K562 (cell line): ENCODE data around the gene SAMD13. TPM values are rescaled to one million over a fixed set of nuclear protein-coding genes. Genes with fewer than 3 reads are reported as not detected.

Experiments used
- ATAC-seq: fragments of 200-7000 bp; cut with Tn5 transposase; 3 replicates; pipeline ENCODE4 v1.9.1; 2020; ENCODE audit warnings: moderate library complexity
- BruUV-seq: library from RNA; stranded (reverse); fragments of 400-500 nt; replicated peaks from 2 replicates; lab custom pipeline; 2021; lab: Mats Ljungman, UMichigan
- CTCF ChIA-PET: fragments of 300-600 bp; formaldehyde crosslinking; extraction: SDS; loops from one replicate; lab custom pipeline; 2021; ENCODE audit warnings: low intra/inter-chr PET ratio; lab: Yijun Ruan, JAX
- POLR2A ChIA-PET: fragments of 300-600, 350-650 bp; sonication (Branson Sonifier 250); formaldehyde crosslinking; extraction: SDS; loops from one replicate; lab custom pipeline; 2021; ENCODE audit warnings: antibody characterized with exemption, inconsistent platforms; lab: Yijun Ruan, JAX
- DNase-seq, 4 experiments: peaks; one replicate each; pipeline versions ENCODE4 v3.0.0 to v3.0.0-alpha.2; 2011 to 2018; ENCODE audit warnings: low spot score in 3 of 4, mixed read lengths in 3 of 4; ENCODE audit errors: extremely low read depth in 1 of 4
- FAIRE-seq: peaks from 2 replicates; lab custom pipeline; 2011; peaks lifted over from hg19 to GRCh38; lab: Jason Lieb, UNC
- H2AFZ ChIP-seq: 2 replicates; pipeline ENCODE4 v1.6.0; 2011; ENCODE audit warnings: low read depth, low read length, control low read depth, inconsistent platforms
- H3K27ac ChIP-seq: fragments of 200-600 bp; 3 replicates; pipeline ENCODE4 v1.8.0; 2011; ENCODE audit warnings: low read depth, mild to moderate bottlenecking, control low read depth, inconsistent platforms, low read length, moderate library complexity, mixed read lengths; ENCODE audit errors: extremely low read depth
- H3K27me3 ChIP-seq, 2 experiments: fragments of 300-600 bp in 1 of 2; 2 replicates in 1 of 2; 3 replicates in 1 of 2; pipeline versions ENCODE4 v1.6.0 to v1.8.0; 2011; ENCODE audit warnings: inconsistent platforms in 2 of 2, low read length in 2 of 2, mild to moderate bottlenecking in 1 of 2, mixed read lengths in 1 of 2, moderate library complexity in 1 of 2; ENCODE audit not compliant: control insufficient read depth in 2 of 2, insufficient read depth in 2 of 2
- H3K36me3 ChIP-seq: fragments of 300-600 bp; 3 replicates; pipeline ENCODE4 v1.8.0; 2011; ENCODE audit warnings: mild to moderate bottlenecking, low read length, inconsistent platforms; ENCODE audit not compliant: control insufficient read depth, insufficient read depth
- H3K4me1 ChIP-seq, 2 experiments: fragments of 200-600 bp in 1 of 2; replicated peaks in 1 of 2; 2 replicates in 1 of 2; 3 replicates in 1 of 2; pipeline versions ENCODE4 v1.5.1 to v1.8.0; 2011; ENCODE audit warnings: inconsistent platforms in 2 of 2, low read length in 2 of 2, mild to moderate bottlenecking in 1 of 2, mixed read lengths in 1 of 2, moderate library complexity in 1 of 2; ENCODE audit not compliant: control insufficient read depth in 2 of 2, insufficient read depth in 2 of 2
- H3K4me2 ChIP-seq: 2 replicates; pipeline ENCODE4 v1.6.1; 2011; ENCODE audit warnings: low read length, control low read depth, inconsistent platforms, mixed read lengths; ENCODE audit not compliant: insufficient read depth
- H3K4me3 ChIP-seq: fragments of 200-600 bp; sonication (generic), shearing (Covaris generic); 2 replicates; pipeline ENCODE4 v1.5.1; 2016; ENCODE audit warnings: control low read depth, inconsistent platforms
- H3K79me2 ChIP-seq: fragments of 200-600 bp; 3 replicates; pipeline ENCODE4 v1.8.0; 2011; ENCODE audit warnings: low read length, inconsistent platforms; ENCODE audit not compliant: control insufficient read depth, insufficient read depth
- H3K9ac ChIP-seq, 2 experiments: 2 replicates each; pipeline versions ENCODE4 v1.6.0 to v1.6.1; 2011; ENCODE audit warnings: low read depth in 2 of 2, low read length in 2 of 2, control low read depth in 1 of 2, inconsistent platforms in 1 of 2, mild to moderate bottlenecking in 1 of 2, mixed read lengths in 1 of 2; ENCODE audit not compliant: insufficient read depth in 1 of 2
- H3K9me1 ChIP-seq: one replicate; pipeline ENCODE4 v1.6.0; 2011; ENCODE audit warnings: inconsistent platforms, mild to moderate bottlenecking, low read length, moderate library complexity; ENCODE audit not compliant: control insufficient read depth, insufficient read depth
- H3K9me3 ChIP-seq: replicated peaks from 2 replicates; pipeline ENCODE4 v1.5.1; 2011; ENCODE audit warnings: low read depth, low read length, inconsistent platforms; ENCODE audit not compliant: control insufficient read depth, insufficient read depth
- H4K20me1 ChIP-seq: replicated peaks from 2 replicates; pipeline ENCODE4 v1.6.1; 2011; ENCODE audit warnings: low read length, inconsistent platforms, mixed read lengths; ENCODE audit not compliant: control insufficient read depth, insufficient read depth
- CBFA2T2 ChIP-seq: fragments of 450-650 bp; conservative IDR thresholded peaks from 2 replicates; pipeline ENCODE4 v1.6.1; 2017; ENCODE audit warnings: mild to moderate bottlenecking
- CSDE1 ChIP-seq, 2 experiments: fragments of 450-650 bp; IDR thresholded peaks; 2 replicates each; pipeline ENCODE4 v1.6.1; 2016; ENCODE audit warnings: mild to moderate bottlenecking in 1 of 2
- NFE2 ChIP-seq: IDR thresholded peaks from 2 replicates; pipeline ENCODE4 v1.6.1; 2014; ENCODE audit warnings: antibody characterized with exemption, low read depth
- RBM39 ChIP-seq: fragments of 200-400 bp; formaldehyde crosslinking; optimal IDR thresholded peaks from 2 replicates; pipeline ENCODE3; 2018; ENCODE audit warnings: low read depth, low read length
- RFX7 ChIP-seq: fragments of 250-450 bp; sonication (Bioruptor Pico); IDR thresholded peaks from 2 replicates; pipeline ENCODE4 v1.5.1; 2021; ENCODE audit warnings: mild to moderate bottlenecking
- SIN3B ChIP-seq: fragments of 450-650 bp; IDR thresholded peaks from 2 replicates; pipeline ENCODE4 v1.6.1; 2017; ENCODE audit warnings: low read depth, mild to moderate bottlenecking, moderate library complexity
- TCF7 ChIP-seq: sonication (generic); IDR thresholded peaks from 2 replicates; pipeline ENCODE4 v1.6.1; 2016; ENCODE audit warnings: antibody characterized with exemption, borderline replicate concordance
- ZNF75A ChIP-seq: fragments of 450-650 bp; formaldehyde crosslinking; IDR thresholded peaks from 2 replicates; pipeline ENCODE4 v1.4.0; 2020; ENCODE audit warnings: mild to moderate bottlenecking
- WGBS: fragments of 100-300 bp; shearing (Covaris generic); methylation state at CpG from one replicate; pipeline ENCODE4 v1.1.6; 2016; ENCODE audit warnings: low coverage, mixed read lengths; ENCODE audit not compliant: insufficient coverage; ENCODE audit errors: missing lambda C conversion rate; 5-methylcytosine and 5-hydroxymethylcytosine counted together
- in situ Hi-C: fragments of 300-500 bp; cut with MboI; formaldehyde crosslinking; loops from 4 replicates; pipeline ENCODE4 v1.15.0; 2018; ENCODE audit warnings: inconsistent platforms, mixed read lengths
- intact Hi-C: fragments of 100-400 bp; cut with micrococcal nuclease; formaldehyde crosslinking; loops from 2 replicates; pipeline ENCODE4 v1.14.2; 2022
- polyA plus RNA-seq, 8 experiments: library from polyadenylated mRNA; depleted of rRNA in 4 of 8; stranded (reverse) in 5 of 8; unstranded in 3 of 8; fragments of >200 nt; fragmentation: Nextera tagmentation in 2 of 8; fragmentation: Illumina TruSeq in 1 of 8; extraction: Ambion mirVana in 2 of 8; extraction: Trizol in 1 of 8; gene quantifications; 2 replicates each; pipeline versions ENCODE4 v1.2.1 to v1.2.3, GENCODE V29; 2011 to 2014; ENCODE audit warnings: inconsistent platforms in 1 of 8, missing spikeins in 1 of 8
- total RNA-seq, 7 experiments: library from RNA; depleted of rRNA in 6 of 7; stranded (reverse); fragments of >200 nt in 6 of 7; fragmentation: Illumina TruSeq in 2 of 7; extraction: Trizol in 2 of 7; gene quantifications; 2 replicates each; pipeline versions ENCODE4 v1.2.1 to v1.2.3, GENCODE V29; 2011 to 2021; ENCODE audit warnings: low replicate concordance in 1 of 7
- TF ChIP-seq, protein P1 (sequence below): fragments of 250-450 bp; sonication (Bioruptor Pico); IDR thresholded peaks from 2 replicates; pipeline ENCODE4 v1.4.0; 2020; ENCODE audit warnings: mild to moderate bottlenecking, moderate library complexity, borderline replicate concordance
- TF ChIP-seq, protein P2 (sequence below), 2 experiments: IDR thresholded peaks; 2 replicates each; pipeline ENCODE4 v1.6.1; 2012; ENCODE audit warnings: improper control_type of control experiment in 2 of 2, low read depth in 2 of 2, low read length in 2 of 2, borderline replicate concordance in 1 of 2

SAMD13 gene
- total and polyA plus RNA-seq, 9 of the 15 experiments (the other 6 are each of a cell fraction or from before 2014, with no cell fraction given) = 0.78 to 2.7 (median 1.00) TPM

DNA sequence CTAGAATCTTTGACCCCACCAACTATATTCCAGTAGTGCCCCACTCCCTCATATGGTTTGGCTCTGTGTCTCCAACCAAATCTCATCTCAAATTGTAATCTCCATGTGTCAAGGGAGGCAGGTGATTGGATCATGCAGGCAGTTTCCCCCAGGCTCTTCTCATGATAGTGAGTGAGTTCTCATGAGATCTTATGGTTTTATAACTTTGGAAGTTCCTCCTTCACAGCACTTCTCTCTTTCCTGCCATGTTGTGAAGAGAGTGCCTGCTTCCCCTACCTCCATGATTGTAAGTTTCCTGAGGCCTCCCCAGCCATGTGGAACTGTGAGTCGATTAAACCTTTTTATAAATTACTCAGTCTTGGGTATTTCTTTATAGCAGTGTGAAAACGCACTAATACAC, 7.7 kb upstream of the SAMD13 start:
- H3K27me3 ChIP-seq = no peaks in the 10 kb centered on the region
- no peak overlapping the region for H3K4me3 ChIP-seq
- BruUV-seq = no TSS peak
- 0% methylated on average over 2 of the region's 2 CpGs for WGBS
- no peak for FAIRE-seq
- CTCF ChIA-PET = no interaction called here
- no peaks in the 10 kb centered on the region for H3K36me3 ChIP-seq
- no peak for ATAC-seq
- no peak for DNase-seq
- H3K9ac ChIP-seq = no peak overlapping the region
- H3K9me3 ChIP-seq = 0 out of 2 replicates have a peak, but pooled peaks cover 2% of the 10 kb centered on the region
- intact Hi-C loops = loop anchor here (10.0 kb wide), 1 partner anchor 359 kb away; no protein-coding TSS in a partner anchor
- H3K27ac ChIP-seq = no peak overlapping the region
- H2AFZ ChIP-seq = no peak overlapping the region
- H3K9me1 ChIP-seq = no peaks in the 10 kb centered on the region
- in situ Hi-C loops = loop anchor here (10.0 kb wide), 1 partner anchor 321 kb away; no protein-coding TSS in a partner anchor
- H4K20me1 ChIP-seq = no peaks in the 10 kb centered on the region
- H3K4me2 ChIP-seq = no peak overlapping the region
- TF ChIP-seq CBFA2T2 = no peak
- TF ChIP-seq RFX7 = no peak
- TF ChIP-seq TCF7 = no peak
- TF ChIP-seq ZNF75A (CRISPR knock-in tag) = no peak
- TF ChIP-seq, all 486 proteins: peak for 0
- POLR2A ChIA-PET = no interaction called here
- Histone ChIP-seq H3K79me2 (no peaks in the 10 kb centered on the region), H3K4me1 (peaks cover 0 to 7% of the 10 kb centered on the region in 2 experiments; a peak in 2 of 5 replicates)

DNA sequence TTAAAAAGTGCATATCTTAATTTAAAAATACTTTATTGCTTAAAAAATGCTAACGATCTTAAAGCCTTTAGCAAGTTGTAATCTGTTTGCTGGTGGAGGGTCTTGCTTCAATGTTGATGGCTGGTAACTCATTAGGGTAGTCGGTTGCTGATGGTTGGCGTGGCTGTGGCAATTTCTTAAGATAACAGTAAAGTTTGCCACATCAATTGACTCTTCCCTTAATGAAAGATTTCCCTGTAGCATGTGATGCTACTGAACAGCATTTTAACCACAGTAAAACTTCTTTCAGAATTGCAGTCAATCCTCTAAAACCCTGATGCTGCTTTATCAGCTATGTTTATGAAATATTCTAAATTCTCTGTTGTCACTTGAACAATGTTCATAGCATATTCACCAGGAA, 6.8 kb upstream of the SAMD13 start:
- Histone ChIP-seq H3K9ac (no peak overlapping the region), H3K27me3 (no peaks in the 10 kb centered on the region), H3K4me1 (peaks cover 4 to 14% of the 10 kb centered on the region in 2 experiments), H3K27ac (no peak overlapping the region), H3K9me3 (no peaks in the 10 kb centered on the region), H3K4me2 (no peak overlapping the region), H3K36me3 (no peaks in the 10 kb centered on the region), H3K4me3 (no peak overlapping the region), H2AFZ (no peak overlapping the region), H4K20me1 (no peaks in the 10 kb centered on the region), H3K9me1 (no peaks in the 10 kb centered on the region), H3K79me2 (no peaks in the 10 kb centered on the region)
- intact Hi-C loops = loop anchor here (10.0 kb wide), 1 partner anchor 360 kb away; no protein-coding TSS in a partner anchor
- WGBS = 33% methylated on average over 3 of the region's 3 CpGs
- BruUV-seq = no TSS peak
- ChIA-PET CTCF (no interaction called here), POLR2A (no interaction called here)
- DNase-seq (no peak), FAIRE-seq (no peak), ATAC-seq (no peak)
- in situ Hi-C loops = loop anchor here (10.0 kb wide), 1 partner anchor 320 kb away; no protein-coding TSS in a partner anchor
- no peak for TF ChIP-seq CSDE1 (IDR thresholded peaks at IDR 0.05)
- TF ChIP-seq, protein P1, sequence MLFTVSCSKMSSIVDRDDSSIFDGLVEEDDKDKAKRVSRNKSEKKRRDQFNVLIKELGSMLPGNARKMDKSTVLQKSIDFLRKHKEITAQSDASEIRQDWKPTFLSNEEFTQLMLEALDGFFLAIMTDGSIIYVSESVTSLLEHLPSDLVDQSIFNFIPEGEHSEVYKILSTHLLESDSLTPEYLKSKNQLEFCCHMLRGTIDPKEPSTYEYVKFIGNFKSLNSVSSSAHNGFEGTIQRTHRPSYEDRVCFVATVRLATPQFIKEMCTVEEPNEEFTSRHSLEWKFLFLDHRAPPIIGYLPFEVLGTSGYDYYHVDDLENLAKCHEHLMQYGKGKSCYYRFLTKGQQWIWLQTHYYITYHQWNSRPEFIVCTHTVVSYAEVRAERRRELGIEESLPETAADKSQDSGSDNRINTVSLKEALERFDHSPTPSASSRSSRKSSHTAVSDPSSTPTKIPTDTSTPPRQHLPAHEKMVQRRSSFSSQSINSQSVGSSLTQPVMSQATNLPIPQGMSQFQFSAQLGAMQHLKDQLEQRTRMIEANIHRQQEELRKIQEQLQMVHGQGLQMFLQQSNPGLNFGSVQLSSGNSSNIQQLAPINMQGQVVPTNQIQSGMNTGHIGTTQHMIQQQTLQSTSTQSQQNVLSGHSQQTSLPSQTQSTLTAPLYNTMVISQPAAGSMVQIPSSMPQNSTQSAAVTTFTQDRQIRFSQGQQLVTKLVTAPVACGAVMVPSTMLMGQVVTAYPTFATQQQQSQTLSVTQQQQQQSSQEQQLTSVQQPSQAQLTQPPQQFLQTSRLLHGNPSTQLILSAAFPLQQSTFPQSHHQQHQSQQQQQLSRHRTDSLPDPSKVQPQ (CRISPR knock-in tag) = no peak
- TF ChIP-seq, protein P2, sequence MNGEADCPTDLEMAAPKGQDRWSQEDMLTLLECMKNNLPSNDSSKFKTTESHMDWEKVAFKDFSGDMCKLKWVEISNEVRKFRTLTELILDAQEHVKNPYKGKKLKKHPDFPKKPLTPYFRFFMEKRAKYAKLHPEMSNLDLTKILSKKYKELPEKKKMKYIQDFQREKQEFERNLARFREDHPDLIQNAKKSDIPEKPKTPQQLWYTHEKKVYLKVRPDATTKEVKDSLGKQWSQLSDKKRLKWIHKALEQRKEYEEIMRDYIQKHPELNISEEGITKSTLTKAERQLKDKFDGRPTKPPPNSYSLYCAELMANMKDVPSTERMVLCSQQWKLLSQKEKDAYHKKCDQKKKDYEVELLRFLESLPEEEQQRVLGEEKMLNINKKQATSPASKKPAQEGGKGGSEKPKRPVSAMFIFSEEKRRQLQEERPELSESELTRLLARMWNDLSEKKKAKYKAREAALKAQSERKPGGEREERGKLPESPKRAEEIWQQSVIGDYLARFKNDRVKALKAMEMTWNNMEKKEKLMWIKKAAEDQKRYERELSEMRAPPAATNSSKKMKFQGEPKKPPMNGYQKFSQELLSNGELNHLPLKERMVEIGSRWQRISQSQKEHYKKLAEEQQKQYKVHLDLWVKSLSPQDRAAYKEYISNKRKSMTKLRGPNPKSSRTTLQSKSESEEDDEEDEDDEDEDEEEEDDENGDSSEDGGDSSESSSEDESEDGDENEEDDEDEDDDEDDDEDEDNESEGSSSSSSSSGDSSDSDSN (IDR thresholded peaks at IDR 0.05; ENCODE audit: borderline replicate concordance in 1 of 2, low read depth in 2 of 2, low read length in 2 of 2) = no peak
- no peak for TF ChIP-seq RBM39
- no peak for TF ChIP-seq NFE2
- TF ChIP-seq TCF7 = no peak
- no peak for TF ChIP-seq RFX7
- TF ChIP-seq SIN3B = no peak
